ENCODE measurements around the gene SVOPL.

The SVOPL gene

DNA sequence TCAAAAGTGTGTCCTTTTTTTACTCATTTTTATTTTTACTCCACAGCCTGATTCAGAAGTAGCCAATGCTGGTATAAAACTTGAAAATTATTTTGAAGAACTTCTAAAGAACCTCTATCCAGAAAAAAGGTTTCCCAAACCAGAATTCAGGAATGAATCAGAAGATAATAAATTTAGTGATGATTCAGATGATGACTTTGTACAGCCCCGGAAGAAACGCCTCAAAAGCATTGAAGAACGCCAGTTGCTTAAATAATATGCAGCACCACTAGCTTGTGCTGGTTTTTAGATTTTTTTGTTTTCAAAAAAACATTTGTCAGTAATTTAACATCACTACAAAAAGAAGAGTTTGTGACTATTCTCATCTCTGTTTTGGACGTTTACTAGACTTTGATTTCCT, 116.5 kb downstream of the SVOPL start:
- peaks cover 59% of the 10 kb centered on the region for H3K36me3 ChIP-seq (ENCODE audit: insufficient read depth, low read length)
- H3K27me3 ChIP-seq (ENCODE audit: insufficient read depth, low read length, poor library complexity), result no peaks in the 10 kb centered on the region
- no peak overlapping the region for H3K9ac ChIP-seq (ENCODE audit: low read depth, low read length)
- DNase-seq (no peak), ATAC-seq (ENCODE audit: insufficient read depth, low read depth) (no peak)
- no peak overlapping the region for H3K27ac ChIP-seq (ENCODE audit: low read length)
- no peaks in the 10 kb centered on the region for H3K9me3 ChIP-seq (ENCODE audit: insufficient read depth, low read length, severe bottlenecking)
- no peak for TF ChIP-seq EZH2 (IDR thresholded peaks at IDR 0.05; ENCODE audit: borderline replicate concordance, low read depth, low read length, severe bottlenecking)
- TF ChIP-seq, protein P1, sequence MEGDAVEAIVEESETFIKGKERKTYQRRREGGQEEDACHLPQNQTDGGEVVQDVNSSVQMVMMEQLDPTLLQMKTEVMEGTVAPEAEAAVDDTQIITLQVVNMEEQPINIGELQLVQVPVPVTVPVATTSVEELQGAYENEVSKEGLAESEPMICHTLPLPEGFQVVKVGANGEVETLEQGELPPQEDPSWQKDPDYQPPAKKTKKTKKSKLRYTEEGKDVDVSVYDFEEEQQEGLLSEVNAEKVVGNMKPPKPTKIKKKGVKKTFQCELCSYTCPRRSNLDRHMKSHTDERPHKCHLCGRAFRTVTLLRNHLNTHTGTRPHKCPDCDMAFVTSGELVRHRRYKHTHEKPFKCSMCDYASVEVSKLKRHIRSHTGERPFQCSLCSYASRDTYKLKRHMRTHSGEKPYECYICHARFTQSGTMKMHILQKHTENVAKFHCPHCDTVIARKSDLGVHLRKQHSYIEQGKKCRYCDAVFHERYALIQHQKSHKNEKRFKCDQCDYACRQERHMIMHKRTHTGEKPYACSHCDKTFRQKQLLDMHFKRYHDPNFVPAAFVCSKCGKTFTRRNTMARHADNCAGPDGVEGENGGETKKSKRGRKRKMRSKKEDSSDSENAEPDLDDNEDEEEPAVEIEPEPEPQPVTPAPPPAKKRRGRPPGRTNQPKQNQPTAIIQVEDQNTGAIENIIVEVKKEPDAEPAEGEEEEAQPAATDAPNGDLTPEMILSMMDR (IDR thresholded peaks at IDR 0.05; ENCODE audit: borderline replicate concordance, extremely low read depth, low read length, poor library complexity, severe bottlenecking), result no peak
- H3K4me3 ChIP-seq (ENCODE audit: low read depth in 1 of 2, low read length in 2 of 2), result no peak overlapping the region
- H4K20me1 ChIP-seq (ENCODE audit: insufficient read depth, low read length), result no peaks in the 10 kb centered on the region
- H3K79me2 ChIP-seq (ENCODE audit: insufficient read depth, low read length), result no peaks in the 10 kb centered on the region
- H2AFZ ChIP-seq (ENCODE audit: low read depth, low read length), result no peak overlapping the region
- no peaks in the 10 kb centered on the region for H3K4me1 ChIP-seq (ENCODE audit: insufficient read depth, low read length)
- no peak overlapping the region for H3K4me2 ChIP-seq (ENCODE audit: insufficient read depth, low read length)

DNA sequence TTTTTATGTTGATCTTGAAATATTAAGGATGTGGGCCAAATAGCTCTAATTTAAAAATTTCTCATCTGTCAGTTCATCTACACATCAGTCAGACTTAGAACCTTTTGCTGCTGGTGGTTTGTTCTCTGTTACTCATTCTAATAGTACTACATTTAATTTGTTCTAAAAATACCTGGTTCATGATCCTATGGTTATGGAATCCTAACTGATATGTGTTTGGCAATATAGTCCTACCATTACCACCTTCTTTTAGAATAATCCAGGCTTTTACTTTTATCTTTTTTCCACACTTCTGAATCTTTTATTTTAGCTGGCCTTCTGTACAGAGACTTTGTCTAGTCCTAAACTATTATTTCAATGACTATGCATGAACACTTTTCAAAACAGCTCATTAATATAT, 116.9 kb downstream of the SVOPL start:
- H3K27me3 ChIP-seq (ENCODE audit: insufficient read depth, low read length, poor library complexity), result no peaks in the 10 kb centered on the region
- no peak overlapping the region for H3K4me3 ChIP-seq (ENCODE audit: low read depth in 1 of 2, low read length in 2 of 2)
- no peaks in the 10 kb centered on the region for H3K4me1 ChIP-seq (ENCODE audit: insufficient read depth, low read length)
- no peak overlapping the region for H3K9ac ChIP-seq (ENCODE audit: low read depth, low read length)
- no peak overlapping the region for H2AFZ ChIP-seq (ENCODE audit: low read depth, low read length)
- peaks cover 63% of the 10 kb centered on the region for H3K36me3 ChIP-seq (ENCODE audit: insufficient read depth, low read length)
- no peak overlapping the region for H3K4me2 ChIP-seq (ENCODE audit: insufficient read depth, low read length)
- DNase-seq (no peak), ATAC-seq (ENCODE audit: insufficient read depth, low read depth) (no peak)
- no peaks in the 10 kb centered on the region for H4K20me1 ChIP-seq (ENCODE audit: insufficient read depth, low read length)
- no peaks in the 10 kb centered on the region for H3K79me2 ChIP-seq (ENCODE audit: insufficient read depth, low read length)
- H3K9me3 ChIP-seq (ENCODE audit: insufficient read depth, low read length, severe bottlenecking), result no peaks in the 10 kb centered on the region
- TF ChIP-seq, protein P1 (IDR thresholded peaks at IDR 0.05; ENCODE audit: borderline replicate concordance, extremely low read depth, low read length, poor library complexity, severe bottlenecking), result no peak
- TF ChIP-seq EZH2 (IDR thresholded peaks at IDR 0.05; ENCODE audit: borderline replicate concordance, low read depth, low read length, severe bottlenecking), result no peak
- H3K27ac ChIP-seq (ENCODE audit: low read length), result no peak overlapping the region

DNA sequence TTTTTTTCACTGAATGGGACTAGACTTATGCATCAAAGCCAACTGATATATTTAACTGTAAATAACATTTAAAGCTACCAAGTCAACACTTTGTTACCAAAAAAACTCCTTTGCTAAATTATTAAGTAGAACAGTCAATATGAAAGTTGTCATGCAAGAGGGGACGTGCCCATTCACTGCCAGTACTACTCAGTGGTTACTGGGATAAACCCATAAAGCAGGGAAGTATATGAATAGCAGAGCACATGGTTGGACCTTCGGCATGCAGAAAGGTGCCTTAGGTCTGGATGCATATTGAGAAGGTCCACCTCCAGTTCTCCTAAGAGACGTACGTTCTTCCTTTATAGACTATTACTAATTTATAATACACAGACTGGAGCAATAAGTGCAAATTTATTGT, 120.1 kb downstream of the SVOPL start:
- Histone ChIP-seq H3K4me3 (ENCODE audit: low read depth in 1 of 2, low read length in 2 of 2) (no peak overlapping the region), H3K27me3 (ENCODE audit: insufficient read depth, low read length, poor library complexity) (no peaks in the 10 kb centered on the region), H3K79me2 (ENCODE audit: insufficient read depth, low read length) (no peaks in the 10 kb centered on the region), H4K20me1 (ENCODE audit: insufficient read depth, low read length) (no peaks in the 10 kb centered on the region), H3K9ac (ENCODE audit: low read depth, low read length) (no peak overlapping the region), H3K27ac (ENCODE audit: low read length) (no peak overlapping the region), H3K36me3 (ENCODE audit: insufficient read depth, low read length) (peaks cover 87% of the 10 kb centered on the region), H3K4me2 (ENCODE audit: insufficient read depth, low read length) (no peak overlapping the region), H3K9me3 (ENCODE audit: insufficient read depth, low read length, severe bottlenecking) (no peaks in the 10 kb centered on the region), H3K4me1 (ENCODE audit: insufficient read depth, low read length) (no peaks in the 10 kb centered on the region), H2AFZ (ENCODE audit: low read depth, low read length) (no peak overlapping the region)
- no peak for ATAC-seq (ENCODE audit: insufficient read depth, low read depth)
- DNase-seq, result no peak
- TF ChIP-seq EZH2 (IDR thresholded peaks at IDR 0.05; ENCODE audit: borderline replicate concordance, low read depth, low read length, severe bottlenecking), result no peak
- TF ChIP-seq, protein P1 (IDR thresholded peaks at IDR 0.05; ENCODE audit: borderline replicate concordance, extremely low read depth, low read length, poor library complexity, severe bottlenecking), result no peak

DNA sequence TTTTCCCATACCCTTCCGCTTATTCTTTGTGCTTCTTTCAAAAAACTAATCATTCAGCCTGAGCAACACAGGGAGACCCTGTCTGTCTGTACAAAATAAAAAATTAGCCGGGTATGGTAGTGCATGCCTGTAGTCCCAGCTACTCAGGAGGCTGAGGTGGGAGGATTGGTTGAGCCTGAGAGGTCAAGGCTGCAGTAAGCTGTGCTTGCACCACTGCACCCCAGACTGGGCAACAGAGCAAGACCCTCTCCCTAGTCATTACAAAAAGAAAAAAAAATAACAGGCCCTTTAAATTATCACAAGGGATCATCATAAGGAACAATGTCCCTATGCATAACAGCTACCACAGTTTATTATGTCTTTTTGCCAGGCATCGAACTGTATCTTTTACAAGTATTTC, 121.5 kb downstream of the SVOPL start:
- H3K36me3 ChIP-seq (ENCODE audit: insufficient read depth, low read length), result peaks cover 85% of the 10 kb centered on the region
- H3K79me2 ChIP-seq (ENCODE audit: insufficient read depth, low read length), result no peaks in the 10 kb centered on the region
- H3K4me2 ChIP-seq (ENCODE audit: insufficient read depth, low read length), result no peak overlapping the region
- H3K9me3 ChIP-seq (ENCODE audit: insufficient read depth, low read length, severe bottlenecking), result no peaks in the 10 kb centered on the region
- no peak overlapping the region for H3K4me3 ChIP-seq (ENCODE audit: low read depth in 1 of 2, low read length in 2 of 2)
- DNase-seq (no peak), ATAC-seq (ENCODE audit: insufficient read depth, low read depth) (no peak)
- H2AFZ ChIP-seq (ENCODE audit: low read depth, low read length), result no peak overlapping the region
- H3K27ac ChIP-seq (ENCODE audit: low read length), result no peak overlapping the region
- H4K20me1 ChIP-seq (ENCODE audit: insufficient read depth, low read length), result no peaks in the 10 kb centered on the region
- TF ChIP-seq, protein P1 (IDR thresholded peaks at IDR 0.05; ENCODE audit: borderline replicate concordance, extremely low read depth, low read length, poor library complexity, severe bottlenecking), result no peak
- no peak for TF ChIP-seq EZH2 (IDR thresholded peaks at IDR 0.05; ENCODE audit: borderline replicate concordance, low read depth, low read length, severe bottlenecking)
- H3K27me3 ChIP-seq (ENCODE audit: insufficient read depth, low read length, poor library complexity), result no peaks in the 10 kb centered on the region
- no peak overlapping the region for H3K9ac ChIP-seq (ENCODE audit: low read depth, low read length)
- no peaks in the 10 kb centered on the region for H3K4me1 ChIP-seq (ENCODE audit: insufficient read depth, low read length)
